Adrenal gland (tissue), 5 donors: ENCODE data around the gene KCTD19.

ENCODE experiments used
- POLR2A ChIP-seq, 2 donors: fragments of 450-650 bp; IDR thresholded peaks; one replicate each; pipeline ENCODE4 v1.6.1; 2017; ENCODE audit warnings: antibody characterized with exemption in 2 of 2, mild to moderate bottlenecking in 2 of 2, moderate library complexity in 1 of 2
- TF ChIP-seq, protein P1 (sequence below), 6 experiments: fragments of 450-650 bp in 4 of 6; fragments of 200-600 bp in 2 of 6; sonication (generic) in 1 of 6; IDR thresholded peaks; 1 replicate in 5 of 6; 2 replicates in 1 of 6; pipeline versions ENCODE4 v1.5.1 to v1.8.0; 2016 to 2021; ENCODE audit warnings: antibody characterized with exemption in 6 of 6, mild to moderate bottlenecking in 2 of 6, moderate library complexity in 1 of 6
- donor health status: DM: no; HTN: no; CAD: no.

DNA sequence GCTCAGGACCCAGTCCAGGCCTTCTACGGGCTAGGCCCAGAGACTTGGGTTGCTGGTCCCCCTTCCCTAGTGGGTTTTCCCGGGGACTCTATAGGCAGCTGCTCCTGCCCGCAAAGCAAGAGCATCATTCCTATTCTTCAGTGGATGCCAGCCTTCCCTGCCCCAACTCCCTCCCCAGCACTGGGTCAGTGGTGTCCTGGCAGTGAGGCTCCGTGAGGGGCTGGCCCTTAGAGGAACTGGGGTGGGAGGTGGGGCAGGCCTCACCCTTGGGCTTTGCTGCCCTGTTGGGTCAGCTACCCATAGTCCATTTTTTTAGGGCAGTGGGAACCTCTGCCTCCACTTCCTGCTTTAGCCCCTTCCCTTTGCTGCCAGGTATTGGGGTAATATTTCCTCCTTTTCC lies 55.1 kb downstream of the KCTD19 start:
- TF ChIP-seq, protein P1, sequence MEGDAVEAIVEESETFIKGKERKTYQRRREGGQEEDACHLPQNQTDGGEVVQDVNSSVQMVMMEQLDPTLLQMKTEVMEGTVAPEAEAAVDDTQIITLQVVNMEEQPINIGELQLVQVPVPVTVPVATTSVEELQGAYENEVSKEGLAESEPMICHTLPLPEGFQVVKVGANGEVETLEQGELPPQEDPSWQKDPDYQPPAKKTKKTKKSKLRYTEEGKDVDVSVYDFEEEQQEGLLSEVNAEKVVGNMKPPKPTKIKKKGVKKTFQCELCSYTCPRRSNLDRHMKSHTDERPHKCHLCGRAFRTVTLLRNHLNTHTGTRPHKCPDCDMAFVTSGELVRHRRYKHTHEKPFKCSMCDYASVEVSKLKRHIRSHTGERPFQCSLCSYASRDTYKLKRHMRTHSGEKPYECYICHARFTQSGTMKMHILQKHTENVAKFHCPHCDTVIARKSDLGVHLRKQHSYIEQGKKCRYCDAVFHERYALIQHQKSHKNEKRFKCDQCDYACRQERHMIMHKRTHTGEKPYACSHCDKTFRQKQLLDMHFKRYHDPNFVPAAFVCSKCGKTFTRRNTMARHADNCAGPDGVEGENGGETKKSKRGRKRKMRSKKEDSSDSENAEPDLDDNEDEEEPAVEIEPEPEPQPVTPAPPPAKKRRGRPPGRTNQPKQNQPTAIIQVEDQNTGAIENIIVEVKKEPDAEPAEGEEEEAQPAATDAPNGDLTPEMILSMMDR (IDR thresholded peaks at IDR 0.05), result no peak
- no peak for TF ChIP-seq POLR2A (IDR thresholded peaks at IDR 0.05)
